IMR-90 (cell line): ENCODE measurements around the gene CD177. TPM values are rescaled to one million over a fixed set of nuclear protein-coding genes. Genes with fewer than 3 reads are reported as not detected.
A peak's percentile ranks its signal among the peaks of the same experiment; 100 is the strongest.

Source experiments
- ATAC-seq: fragments of 200-7000 bp; cut with Tn5 transposase; 2 replicates; pipeline ENCODE4 v1.9.1; 2020; ENCODE audit warnings: low read depth, mild to moderate bottlenecking, moderate library complexity
- BruUV-seq: library from RNA; stranded (reverse); fragments of 400-500 nt; replicated peaks from 2 replicates; lab custom pipeline; 2021; lab: Mats Ljungman, UMichigan
- CTCF ChIA-PET: fragments of 300-600 bp; formaldehyde crosslinking; extraction: SDS; loops from one replicate; lab custom pipeline; 2021; ENCODE audit warnings: antibody characterized with exemption; lab: Yijun Ruan, JAX
- POLR2A ChIA-PET: fragments of 300-600 bp; sonication (Branson Sonifier 250); formaldehyde crosslinking; loops from one replicate; lab custom pipeline; 2022; ENCODE audit warnings: antibody characterized with exemption; ENCODE audit not compliant: unreplicated experiment; lab: Charles Lee
- DNase-seq: peaks from one replicate; pipeline ENCODE4 v3.0.0; 2013
- H2AFZ ChIP-seq: replicated peaks from 2 replicates; pipeline ENCODE3; 2013; ENCODE audit warnings: low read length, mild to moderate bottlenecking; ENCODE audit not compliant: poor library complexity
- H2AK5ac ChIP-seq: 2 replicates; pipeline ENCODE4 v1.6.1; 2013; ENCODE audit warnings: low read depth, low read length, inconsistent platforms
- H2AK9ac ChIP-seq: replicated peaks from 2 replicates; pipeline ENCODE3; 2013; ENCODE audit warnings: mild to moderate bottlenecking, low read depth, low read length, moderate library complexity; ENCODE audit not compliant: poor library complexity
- H2BK120ac ChIP-seq: 2 replicates; pipeline ENCODE4 v1.6.1; 2013; ENCODE audit warnings: low read depth, low read length, inconsistent platforms
- H2BK15ac ChIP-seq: 3 replicates; pipeline ENCODE4 v1.6.1; 2013; ENCODE audit warnings: low read depth, low read length, inconsistent platforms
- H2BK20ac ChIP-seq: 2 replicates; pipeline ENCODE4 v1.6.1; 2013; ENCODE audit warnings: low read depth, mild to moderate bottlenecking, inconsistent platforms, low read length, moderate library complexity
- H2BK5ac ChIP-seq: 2 replicates; pipeline ENCODE4 v1.6.1; 2013; ENCODE audit warnings: mild to moderate bottlenecking, low read depth, low read length, inconsistent platforms; ENCODE audit not compliant: poor library complexity, severe bottlenecking
- H3K14ac ChIP-seq: replicated peaks from 2 replicates; pipeline ENCODE4 v1.6.1; 2013; ENCODE audit warnings: low read depth, low read length, inconsistent platforms
- H3K18ac ChIP-seq: 2 replicates; pipeline ENCODE4 v1.6.1; 2013; ENCODE audit warnings: low read depth, low read length, control low read depth
- H3K23ac ChIP-seq: 2 replicates; pipeline ENCODE4 v1.6.1; 2013; ENCODE audit warnings: low read depth, low read length, inconsistent platforms
- H3K27ac ChIP-seq: 2 replicates; pipeline ENCODE4 v1.5.1; 2013; ENCODE audit warnings: mild to moderate bottlenecking, control low read depth, low read length; ENCODE audit not compliant: insufficient read depth
- H3K27me3 ChIP-seq: 2 replicates; pipeline ENCODE4 v1.6.1; 2013; ENCODE audit warnings: low read length; ENCODE audit not compliant: control insufficient read depth, insufficient read depth
- H3K36me3 ChIP-seq: 2 replicates; pipeline ENCODE4 v1.6.1; 2013; ENCODE audit warnings: low read length, mixed read lengths; ENCODE audit not compliant: control insufficient read depth, insufficient read depth
- H3K4ac ChIP-seq: 2 replicates; pipeline ENCODE4 v1.6.1; 2013; ENCODE audit warnings: low read depth, low read length, inconsistent platforms
- H3K4me1 ChIP-seq: 2 replicates; pipeline ENCODE4 v1.6.1; 2013; ENCODE audit warnings: low read length, mixed read lengths; ENCODE audit not compliant: control insufficient read depth, insufficient read depth
- H3K4me2 ChIP-seq: 2 replicates; pipeline ENCODE4 v1.6.1; 2013; ENCODE audit warnings: low read depth, mild to moderate bottlenecking, control low read depth, low read length, moderate library complexity
- H3K4me3 ChIP-seq: 2 replicates; pipeline ENCODE4 v1.5.1; 2013; ENCODE audit warnings: low read depth, mild to moderate bottlenecking, control low read depth, low read length, moderate library complexity; ENCODE audit not compliant: insufficient read depth
- H3K56ac ChIP-seq: 2 replicates; pipeline ENCODE4 v1.6.1; 2013; ENCODE audit warnings: low read length, inconsistent platforms; ENCODE audit not compliant: insufficient read depth; ENCODE audit errors: extremely low read depth
- H3K79me1 ChIP-seq, 2 experiments: 2 replicates each; pipeline ENCODE4 v1.6.1; 2013; ENCODE audit warnings: low read length in 2 of 2, inconsistent platforms in 1 of 2, low read depth in 1 of 2
- H3K9ac ChIP-seq: 2 replicates; pipeline ENCODE4 v1.6.1; 2013; ENCODE audit warnings: low read depth, low read length, control low read depth
- H3K9me1 ChIP-seq: 2 replicates; pipeline ENCODE4 v1.6.1; 2013; ENCODE audit warnings: low read length, inconsistent platforms; ENCODE audit not compliant: insufficient read depth
- H3K9me3 ChIP-seq: 2 replicates; pipeline ENCODE4 v1.6.1; 2013; ENCODE audit warnings: low read length; ENCODE audit not compliant: control insufficient read depth, insufficient read depth
- H4K20me1 ChIP-seq: 2 replicates; pipeline ENCODE4 v1.6.1; 2013; ENCODE audit warnings: low read length, inconsistent platforms; ENCODE audit not compliant: insufficient read depth
- H4K5ac ChIP-seq: 2 replicates; pipeline ENCODE4 v1.6.1; 2013; ENCODE audit warnings: mild to moderate bottlenecking, low read depth, low read length, control low read depth
- H4K8ac ChIP-seq, 2 experiments: 2 replicates each; pipeline ENCODE4 v1.6.1; 2013; ENCODE audit warnings: low read depth in 2 of 2, low read length in 2 of 2, control low read depth in 1 of 2, inconsistent platforms in 1 of 2
- H4K91ac ChIP-seq: 2 replicates; pipeline ENCODE4 v1.6.1; 2013; ENCODE audit warnings: low read depth, low read length, inconsistent platforms; ENCODE audit not compliant: insufficient read depth
- MAFK ChIP-seq: IDR thresholded peaks from 2 replicates; pipeline ENCODE4 v1.6.1; 2012; ENCODE audit warnings: low read depth, low read length, improper control_type of control experiment
- POLR2A ChIP-seq: IDR thresholded peaks from 2 replicates; pipeline ENCODE4 v1.6.1; 2012; ENCODE audit warnings: mild to moderate bottlenecking, low read depth, low read length
- RFX5 ChIP-seq: IDR thresholded peaks from 2 replicates; pipeline ENCODE4 v1.8.0; 2012; ENCODE audit warnings: low read depth, mild to moderate bottlenecking, low read length, moderate library complexity
- WGBS, 2 experiments: methylation state at CpG; one replicate each; pipeline versions ENCODE4 v1.1.5 to v1.1.7; 2013; ENCODE audit warnings: missing lambda C conversion rate in 2 of 2; ENCODE audit not compliant: insufficient read length in 1 of 2; ENCODE audit errors: extremely low coverage in 2 of 2; 5-methylcytosine and 5-hydroxymethylcytosine counted together
- dilution Hi-C: fragments of 300-500 bp; cut with HindIII; formaldehyde crosslinking; loops from one replicate; pipeline ENCODE4 v1.14.3; 2018; ENCODE audit warnings: low sequenced_read_pairs; ENCODE audit not compliant: unreplicated experiment
- in situ Hi-C: fragments of 300-500 bp; cut with MboI; formaldehyde crosslinking; loops from 3 replicates; pipeline ENCODE4 v1.14.3; 2019; ENCODE audit warnings: low sequenced_read_pairs, inconsistent platforms, mixed read lengths
- intact Hi-C: fragments of 100-400 bp; cut with micrococcal nuclease; formaldehyde crosslinking; loops from 2 replicates; pipeline ENCODE4 v1.10.0; 2022
- polyA plus RNA-seq, 3 experiments: library from polyadenylated mRNA; depleted of rRNA; stranded (reverse); fragments of >200 nt; gene quantifications; 2 replicates each; pipeline ENCODE4 v1.2.3, GENCODE V29; 2012; ENCODE audit warnings: low replicate concordance in 1 of 3
- total RNA-seq: library from RNA; depleted of rRNA; stranded (reverse); fragments of >200 nt; gene quantifications from 2 replicates; pipeline ENCODE4 v1.2.3, GENCODE V29; 2012
- TF ChIP-seq, protein P1 (sequence below): conservative IDR thresholded peaks from 2 replicates; pipeline ENCODE4 v1.5.1; 2012; ENCODE audit warnings: mild to moderate bottlenecking, low read depth, low read length, improper control_type of control experiment

The CD177 gene
- total and polyA plus RNA-seq, 2 of the 4 experiments (the other 2 are of a cell fraction) = 0.14 TPM; not detected in 1

DNA sequence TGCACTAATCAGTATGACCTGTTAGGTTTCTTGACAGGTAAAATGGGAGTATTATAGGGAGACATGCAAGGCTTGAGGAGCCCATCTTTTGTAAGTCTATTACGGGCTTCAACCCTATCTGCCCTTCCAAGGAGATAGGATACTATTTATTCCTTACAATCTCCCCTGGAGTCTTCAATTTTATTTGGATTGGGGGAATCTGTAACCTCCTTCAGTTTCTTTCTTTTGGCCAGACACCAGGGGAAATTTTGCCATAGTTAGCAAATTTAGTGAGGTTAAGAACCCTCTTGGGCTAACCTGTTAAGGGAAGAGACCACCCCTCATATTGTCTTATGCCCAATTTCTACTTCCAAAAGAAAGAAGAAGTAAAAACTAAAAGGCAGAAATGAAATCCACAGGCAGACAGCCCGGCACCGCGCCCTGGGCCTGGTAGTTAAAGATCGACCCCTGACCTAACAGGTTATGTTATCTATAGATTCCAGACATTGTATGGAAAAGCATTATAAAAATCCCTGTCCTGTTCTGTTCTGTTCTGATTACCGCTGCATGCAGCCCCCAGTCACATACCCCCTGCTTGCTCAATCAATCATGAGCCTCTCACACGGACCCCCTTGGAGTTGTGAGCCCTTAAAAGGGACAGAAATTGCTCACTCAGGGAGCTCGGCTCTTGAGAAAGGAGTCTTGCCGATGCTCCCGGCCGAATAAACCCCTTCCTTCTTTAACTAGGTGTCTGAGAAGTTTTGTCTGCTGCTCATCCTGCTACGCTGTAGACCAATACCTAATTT lies 39.6 kb upstream of the CD177 start:
- POLR2A ChIA-PET = no interaction called here
- Histone ChIP-seq H4K5ac (no peak overlapping the region), H3K9ac (no peak overlapping the region), H3K27ac (no peak overlapping the region), H4K8ac (no peak overlapping the region), H3K23ac (no peak overlapping the region), H3K56ac (no peak overlapping the region), H2BK20ac (no peak overlapping the region), H4K91ac (no peak overlapping the region), H3K36me3 (no peaks in the 10 kb centered on the region), H2AK9ac (no peak overlapping the region), H2AK5ac (no peak overlapping the region), H3K79me1 (no peaks in the 10 kb centered on the region), H3K14ac (no peak overlapping the region), H3K4me2 (no peak overlapping the region), H2BK120ac (no peak overlapping the region), H3K27me3 (peaks cover 15% of the 10 kb centered on the region), H3K18ac (no peak overlapping the region), H2BK15ac (no peak overlapping the region), H3K9me3 (no peaks in the 10 kb centered on the region), H3K4me1 (no peaks in the 10 kb centered on the region), H3K4me3 (no peak overlapping the region), H3K4ac (no peak overlapping the region), H4K20me1 (no peaks in the 10 kb centered on the region), H3K9me1 (no peaks in the 10 kb centered on the region), H2AFZ (no peak overlapping the region), H2BK5ac (no peak overlapping the region)
- BruUV-seq = no TSS peak
- ATAC-seq (no peak), DNase-seq (no peak)
- WGBS, 2 experiments = no CpG with 5 or more reads among the region's 12 CpGs
- dilution Hi-C loops (no loop called here), in situ Hi-C loops (no loop called here), intact Hi-C loops (no loop called here)
- TF ChIP-seq, protein P1, sequence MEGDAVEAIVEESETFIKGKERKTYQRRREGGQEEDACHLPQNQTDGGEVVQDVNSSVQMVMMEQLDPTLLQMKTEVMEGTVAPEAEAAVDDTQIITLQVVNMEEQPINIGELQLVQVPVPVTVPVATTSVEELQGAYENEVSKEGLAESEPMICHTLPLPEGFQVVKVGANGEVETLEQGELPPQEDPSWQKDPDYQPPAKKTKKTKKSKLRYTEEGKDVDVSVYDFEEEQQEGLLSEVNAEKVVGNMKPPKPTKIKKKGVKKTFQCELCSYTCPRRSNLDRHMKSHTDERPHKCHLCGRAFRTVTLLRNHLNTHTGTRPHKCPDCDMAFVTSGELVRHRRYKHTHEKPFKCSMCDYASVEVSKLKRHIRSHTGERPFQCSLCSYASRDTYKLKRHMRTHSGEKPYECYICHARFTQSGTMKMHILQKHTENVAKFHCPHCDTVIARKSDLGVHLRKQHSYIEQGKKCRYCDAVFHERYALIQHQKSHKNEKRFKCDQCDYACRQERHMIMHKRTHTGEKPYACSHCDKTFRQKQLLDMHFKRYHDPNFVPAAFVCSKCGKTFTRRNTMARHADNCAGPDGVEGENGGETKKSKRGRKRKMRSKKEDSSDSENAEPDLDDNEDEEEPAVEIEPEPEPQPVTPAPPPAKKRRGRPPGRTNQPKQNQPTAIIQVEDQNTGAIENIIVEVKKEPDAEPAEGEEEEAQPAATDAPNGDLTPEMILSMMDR = no peak
- TF ChIP-seq RFX5 (no peak), MAFK (peak; percentile 52), POLR2A (no peak)
- CTCF ChIA-PET = no interaction called here
